GM23338 (cell line): Measurements from ENCODE around the gene TACSTD2. TPM values are rescaled to one million over a fixed set of nuclear protein-coding genes. Genes with fewer than 3 reads are reported as not detected.

Experiments used
- ATAC-seq: fragments of 200-7000 bp; cut with Tn5 transposase; 3 replicates; pipeline ENCODE4 v1.9.1; 2020
- DNase-seq: peaks from one replicate; pipeline ENCODE4 v3.0.0-alpha.2; 2015; ENCODE audit warnings: low spot score
- H2AFZ ChIP-seq: fragments of 200-600 bp; sonication (generic); 2 replicates; pipeline ENCODE4 v1.8.0; 2016; ENCODE audit warnings: antibody characterized with exemption, mild to moderate bottlenecking, moderate library complexity
- H3F3A ChIP-seq: fragments of 200-600 bp; sonication (generic); replicated peaks from 2 replicates; pipeline ENCODE4 v1.8.0; 2017; ENCODE audit warnings: antibody characterized with exemption, mixed run types, low read depth
- H3K27ac ChIP-seq: fragments of 200-600 bp; sonication (generic); 2 replicates; pipeline ENCODE4 v1.6.1; 2016; ENCODE audit warnings: low read depth
- H3K27me3 ChIP-seq: fragments of 200-600 bp; sonication (generic); 2 replicates; pipeline ENCODE4 v1.8.0; 2016; ENCODE audit warnings: mild to moderate bottlenecking, mixed run types, moderate library complexity; ENCODE audit not compliant: insufficient read depth
- H3K36me3 ChIP-seq: fragments of 200-600 bp; sonication (generic); 2 replicates; pipeline ENCODE4 v1.8.0; 2016; ENCODE audit warnings: mild to moderate bottlenecking; ENCODE audit not compliant: insufficient read depth
- H3K4me1 ChIP-seq: fragments of 200-600 bp; sonication (generic); 2 replicates; pipeline ENCODE4 v1.8.0; 2016; ENCODE audit warnings: mild to moderate bottlenecking, moderate library complexity; ENCODE audit not compliant: insufficient read depth
- H3K4me2 ChIP-seq: fragments of 200-600 bp; sonication (generic); 2 replicates; pipeline ENCODE4 v1.7.1; 2017; ENCODE audit warnings: mixed run types
- H3K4me3 ChIP-seq: fragments of 200-600 bp; sonication (generic); 2 replicates; pipeline ENCODE4 v1.6.1; 2016; ENCODE audit warnings: mixed run types
- H3K79me2 ChIP-seq: fragments of 200-600 bp; sonication (generic); replicated peaks from 2 replicates; pipeline ENCODE4 v1.8.0; 2017; ENCODE audit warnings: mild to moderate bottlenecking; ENCODE audit not compliant: insufficient read depth
- H3K9me2 ChIP-seq: fragments of 200-600 bp; sonication (generic); 2 replicates; pipeline ENCODE4 v1.8.0; 2017; ENCODE audit not compliant: insufficient read depth
- H4K20me1 ChIP-seq: fragments of 200-600 bp; sonication (generic); replicated peaks from 2 replicates; pipeline ENCODE4 v1.8.0; 2017; ENCODE audit warnings: mild to moderate bottlenecking; ENCODE audit not compliant: insufficient read depth
- H3K27ac Mint-ChIP-seq: 2 replicates; pipeline ENCODE4 v1.8.0; 2020; ENCODE audit warnings: inconsistent platforms, mild to moderate bottlenecking, moderate library complexity, mixed read lengths
- H3K27me3 Mint-ChIP-seq: 3 replicates; pipeline ENCODE4 v1.8.0; 2022; ENCODE audit warnings: low read depth, mild to moderate bottlenecking, moderate library complexity, mixed read lengths, inconsistent platforms; ENCODE audit not compliant: insufficient read depth, poor library complexity
- H3K36me3 Mint-ChIP-seq: 3 replicates; pipeline ENCODE4 v1.8.0; 2021; ENCODE audit warnings: low read depth, mild to moderate bottlenecking, inconsistent platforms, moderate library complexity, mixed read lengths
- H3K4me1 Mint-ChIP-seq: 3 replicates; pipeline ENCODE4 v1.8.0; 2020; ENCODE audit warnings: mild to moderate bottlenecking, inconsistent platforms, mixed read lengths
- H3K4me3 Mint-ChIP-seq: 3 replicates; pipeline ENCODE4 v1.8.0; 2021; ENCODE audit warnings: moderate library complexity, mild to moderate bottlenecking, inconsistent platforms, mixed read lengths
- H3K9me3 Mint-ChIP-seq: 3 replicates; pipeline ENCODE4 v1.8.0; 2020; ENCODE audit warnings: moderate library complexity, mild to moderate bottlenecking, inconsistent platforms, mixed read lengths
- POLR2AphosphoS5 ChIP-seq: IDR thresholded peaks from 2 replicates; pipeline ENCODE4 v1.6.1; 2016; ENCODE audit warnings: antibody characterized with exemption, low read depth
- polyA plus RNA-seq: library from polyadenylated mRNA; unstranded; fragments of >200 nt; fragmentation: Nextera tagmentation; extraction: Ambion mirVana; gene quantifications from 2 replicates; pipeline ENCODE4 v1.2.1, GENCODE V29; 2016
- total RNA-seq: library from RNA; depleted of rRNA; stranded (reverse); fragments of >200 nt; shearing (Covaris generic); gene quantifications from 2 replicates; pipeline ENCODE4 v1.2.3, GENCODE V29; 2014; rRNA removed

Gene TACSTD2
- total and polyA plus RNA-seq, 2 experiments from 2014 or later: 0.86 to 1.5 TPM

GRCh38 chr1:58528518-58528917 is 48.5 kb downstream of the TACSTD2 start:
- no peak overlapping the region for H3K4me2 ChIP-seq
- TF ChIP-seq POLR2AphosphoS5: no peak
- no peak for DNase-seq
- no peak for ATAC-seq
- no peaks in the 10 kb centered on the region for H3F3A ChIP-seq
- Mint-ChIP-seq H3K4me3 (no peak overlapping the region), H3K36me3 (no peaks in the 10 kb centered on the region), H3K27ac (no peak overlapping the region), H3K4me1 (no peaks in the 10 kb centered on the region), H3K27me3 (peaks cover 2% of the 10 kb centered on the region), H3K9me3 (no peaks in the 10 kb centered on the region)
- no peaks in the 10 kb centered on the region for H3K27me3 ChIP-seq
- H3K36me3 ChIP-seq: no peaks in the 10 kb centered on the region
- H3K9me2 ChIP-seq: no peaks in the 10 kb centered on the region
- no peaks in the 10 kb centered on the region for H3K4me1 ChIP-seq
- no peak overlapping the region for H3K27ac ChIP-seq
- no peaks in the 10 kb centered on the region for H4K20me1 ChIP-seq
- no peak overlapping the region for H2AFZ ChIP-seq
- H3K4me3 ChIP-seq: no peak overlapping the region
- no peaks in the 10 kb centered on the region for H3K79me2 ChIP-seq

Other genes with a start within 250 kb of the TACSTD2 start
- gene OMA1, start 30.5 kb downstream of the TACSTD2 start, total RNA-seq: 19.9 and 21.3 TPM in 2 replicates
- 29.9 and 33.1 TPM in 2 replicates for gene OMA1, start 30.5 kb downstream of the TACSTD2 start, polyA plus RNA-seq
- gene MYSM1, start 122.8 kb upstream of the TACSTD2 start, total RNA-seq: 109 and 126 TPM in 2 replicates
- 66.0 and 70.3 TPM in 2 replicates for gene MYSM1, start 122.8 kb upstream of the TACSTD2 start, polyA plus RNA-seq
- 21.6 and 28.5 TPM in 2 replicates for gene JUN, start 206.8 kb upstream of the TACSTD2 start, total RNA-seq
- 19.6 and 23.3 TPM in 2 replicates for gene JUN, start 206.8 kb upstream of the TACSTD2 start, polyA plus RNA-seq